Measurements from ENCODE around the gene ZNF331. TPM values are rescaled to one million over a fixed set of nuclear protein-coding genes. Genes with fewer than 3 reads are reported as not detected.
A peak's percentile ranks its signal among the peaks of the same experiment; 100 is the strongest.

The ZNF331 gene
- polyA plus RNA-seq, 3 donors: 6.6 to 42.4 (median 9.5) TPM

- no peaks in the 10 kb centered on the region for H3K27me3 ChIP-seq (ENCODE audit: control insufficient read depth in 2 of 2, insufficient read depth in 2 of 2, low read length in 2 of 2)
- peak overlapping the region in 1 of 7 donors; percentile 9 for H3K27ac Mint-ChIP-seq
- no peak for TF ChIP-seq CTCF (IDR thresholded peaks at IDR 0.05)
- H4K20me1 ChIP-seq (ENCODE audit: insufficient read depth, low read length): no peaks in the 10 kb centered on the region
- peaks cover 16 to 61% (median 48%) of the 10 kb centered on the region in 7 donors for H3K9me3 Mint-ChIP-seq
- DNase-seq: no peak
- no peak overlapping the region for H3K4me3 ChIP-seq (replicated peaks in 1 of 3; ENCODE audit: low read depth in 2 of 3, low read length in 3 of 3)
- no peak overlapping the region for H3K4me2 ChIP-seq (replicated peaks; ENCODE audit: extremely low read depth, low read length, poor library complexity, severe bottlenecking)
- H3K9ac ChIP-seq (ENCODE audit: insufficient read depth, low read length, poor library complexity, severe bottlenecking): no peak overlapping the region
- no peaks in the 10 kb centered on the region for H3K79me2 ChIP-seq (ENCODE audit: insufficient read depth, low read length)
- H3K27ac ChIP-seq (ENCODE audit: low read depth in 1 of 2, low read length in 2 of 2): no peak overlapping the region
- no peaks in the 10 kb centered on the region for H3K4me1 Mint-ChIP-seq
- H3K4me1 ChIP-seq (ENCODE audit: control insufficient read depth in 1 of 2, insufficient read depth in 2 of 2, low read length in 2 of 2): no peaks in the 10 kb centered on the region
- H3K4me3 Mint-ChIP-seq: no peak overlapping the region
- 97% methylated on average over 11 of the region's 12 CpGs for WGBS (ENCODE audit: insufficient coverage)
- peaks cover 42 to 81% of the 10 kb centered on the region in 2 donors for H3K36me3 Mint-ChIP-seq
- H3K9me3 ChIP-seq (replicated peaks in 1 of 2; ENCODE audit: control insufficient read depth in 1 of 2, insufficient read depth in 1 of 2, low read length in 2 of 2): peaks cover 34 to 45% of the 10 kb centered on the region in 2 donors
- H3K27me3 Mint-ChIP-seq (ENCODE audit: low read depth in 3 of 3): peaks cover 0 to under 1% (median 0%) of the 10 kb centered on the region in 3 donors
- H3K36me3 ChIP-seq (replicated peaks in 1 of 2; ENCODE audit: control insufficient read depth in 1 of 2, insufficient read depth in 2 of 2, low read length in 2 of 2): peaks cover 35 to 72% of the 10 kb centered on the region in 2 donors
- H2AFZ ChIP-seq (ENCODE audit: insufficient read depth, low read depth, low read length, poor library complexity, severe bottlenecking): no peak overlapping the region
- intact Hi-C loops (cut with micrococcal nuclease): no loop called here
Observed at GRCh38 chr19:53571339-53571738, 33.4 kb downstream of the ZNF331 start.

- no peak overlapping the region for H3K4me3 Mint-ChIP-seq
- intact Hi-C loops (cut with micrococcal nuclease): no loop called here
- Histone ChIP-seq H3K36me3 (replicated peaks in 1 of 2; ENCODE audit: control insufficient read depth in 1 of 2, insufficient read depth in 2 of 2, low read length in 2 of 2) (peaks cover 41 to 67% of the 10 kb centered on the region in 2 donors), H3K4me1 (ENCODE audit: control insufficient read depth in 1 of 2, insufficient read depth in 2 of 2, low read length in 2 of 2) (no peaks in the 10 kb centered on the region), H3K4me2 (replicated peaks; ENCODE audit: extremely low read depth, low read length, poor library complexity, severe bottlenecking) (no peak overlapping the region), H3K27ac (ENCODE audit: low read depth in 1 of 2, low read length in 2 of 2) (no peak overlapping the region), H3K9me3 (replicated peaks in 1 of 2; ENCODE audit: control insufficient read depth in 1 of 2, insufficient read depth in 1 of 2, low read length in 2 of 2) (peaks cover 84 to 87% of the 10 kb centered on the region in 2 donors), H3K4me3 (replicated peaks in 1 of 3; ENCODE audit: low read depth in 2 of 3, low read length in 3 of 3) (peak overlapping the region in 1 of 3 experiments; percentile 18), H2AFZ (ENCODE audit: insufficient read depth, low read depth, low read length, poor library complexity, severe bottlenecking) (no peak overlapping the region), H3K79me2 (ENCODE audit: insufficient read depth, low read length) (no peaks in the 10 kb centered on the region), H4K20me1 (ENCODE audit: insufficient read depth, low read length) (no peaks in the 10 kb centered on the region), H3K9ac (ENCODE audit: insufficient read depth, low read length, poor library complexity, severe bottlenecking) (no peak overlapping the region), H3K27me3 (ENCODE audit: control insufficient read depth in 2 of 2, insufficient read depth in 2 of 2, low read length in 2 of 2) (no peaks in the 10 kb centered on the region)
- no peaks in the 10 kb centered on the region for H3K4me1 Mint-ChIP-seq
- H3K9me3 Mint-ChIP-seq: peaks cover 47 to 94% (median 88%) of the 10 kb centered on the region in 7 donors
- 95% methylated on average over 7 of the region's 20 CpGs for WGBS (ENCODE audit: insufficient coverage)
- DNase-seq: no peak
- peaks cover 52 to 68% of the 10 kb centered on the region in 2 donors for H3K36me3 Mint-ChIP-seq
- no peak for TF ChIP-seq CTCF (IDR thresholded peaks at IDR 0.05)
- H3K27me3 Mint-ChIP-seq (ENCODE audit: low read depth in 3 of 3): peaks cover 0 to 3% (median 0%) of the 10 kb centered on the region in 3 donors
- peak overlapping the region in 1 of 7 donors; percentile 42 for H3K27ac Mint-ChIP-seq
Observed at GRCh38 chr19:53576941-53577653, 39.2 kb downstream of the ZNF331 start.

Measured in CD14-positive monocyte (primary cell).